AG09309 (cell line): ENCODE measurements around the gene SUMO2.

Source experiments
- DNase-seq: peaks from one replicate; pipeline ENCODE4 v3.0.0-alpha.2; 2010; ENCODE audit warnings: low read depth
- H3K4me3 ChIP-seq: 2 replicates; pipeline ENCODE4 v1.5.1; 2011; ENCODE audit warnings: mild to moderate bottlenecking, low read depth, low read length, moderate library complexity; ENCODE audit not compliant: control insufficient read depth
- CTCF ChIP-seq: IDR thresholded peaks from 2 replicates; pipeline ENCODE4 v1.5.1; 2011; ENCODE audit warnings: mild to moderate bottlenecking, low read depth, low read length, inconsistent platforms; ENCODE audit not compliant: insufficient read depth, control insufficient read depth; ENCODE audit errors: missing control alignments

Gene SUMO2

GRCh38 chr17:75118307-75118706, 64.5 kb downstream of the SUMO2 start:
- DNase-seq, result no peak
- H3K4me3 ChIP-seq, result no peak overlapping the region
- TF ChIP-seq CTCF, result no peak

- DNase-seq, result no peak
- TF ChIP-seq CTCF, result no peak
- no peak overlapping the region for H3K4me3 ChIP-seq
Observed at GRCh38 chr17:75116737-75117136, 66.0 kb downstream of the SUMO2 start.
